Measurements from ENCODE around the gene PADI3.
"Not testable (repeated sequence)": the region's sequence is repeated elsewhere in the genome, so short reads cannot be mapped to it uniquely, and the experiment has no call there.

The PADI3 gene

GRCh38 chr1:17307329-17307728 is 58.4 kb downstream of the PADI3 start:
- DNase-seq (ENCODE audit: low read depth in 1 of 2, low spot score in 1 of 2), result no peak
- in situ Hi-C loops (cut with HindIII; ENCODE audit: low pct_unique_long_range_greater_than_20kb, low sequenced_read_pairs), result no loop called here
- TF ChIP-seq JUND (IDR thresholded peaks at IDR 0.05; ENCODE audit: low read depth), result no peak

GRCh38 chr1:17307946-17308345 is 59.0 kb downstream of the PADI3 start, which contains the start of gene PADI4:
Gene PADI4, plus strand, starts transcription at chr1:17308197. Its CDS starts 26 bp downstream, at chr1:17308223.
- in situ Hi-C loops (cut with HindIII; ENCODE audit: low pct_unique_long_range_greater_than_20kb, low sequenced_read_pairs), result no loop called here
- no peak for TF ChIP-seq JUND (IDR thresholded peaks at IDR 0.05; ENCODE audit: low read depth)
- DNase-seq (ENCODE audit: low read depth in 1 of 2, low spot score in 1 of 2), result no peak

GRCh38 chr1:17308593-17308992 is 59.7 kb downstream of the PADI3 start:
- DNase-seq (ENCODE audit: low read depth in 1 of 2, low spot score in 1 of 2), result no peak
- in situ Hi-C loops (cut with HindIII; ENCODE audit: low pct_unique_long_range_greater_than_20kb, low sequenced_read_pairs), result no loop called here
- no peak for TF ChIP-seq JUND (IDR thresholded peaks at IDR 0.05; ENCODE audit: low read depth)

- no peak for DNase-seq (ENCODE audit: low read depth in 1 of 2, low spot score in 1 of 2)
- in situ Hi-C loops (cut with HindIII; ENCODE audit: low pct_unique_long_range_greater_than_20kb, low sequenced_read_pairs), result no loop called here
- TF ChIP-seq JUND (IDR thresholded peaks at IDR 0.05; ENCODE audit: low read depth), result no peak
Measured at GRCh38 chr1:17309426-17310067, 60.6 kb downstream of the PADI3 start.

- in situ Hi-C loops (cut with HindIII; ENCODE audit: low pct_unique_long_range_greater_than_20kb, low sequenced_read_pairs), result no loop called here
- DNase-seq (ENCODE audit: low read depth in 1 of 2, low spot score in 1 of 2), result no peak
- TF ChIP-seq JUND (IDR thresholded peaks at IDR 0.05; ENCODE audit: low read depth), result no peak
Measured at GRCh38 chr1:17310068-17310640, 61.3 kb downstream of the PADI3 start.

GRCh38 chr1:17313530-17314309 is 64.8 kb downstream of the PADI3 start:
- no peak for DNase-seq (ENCODE audit: low read depth in 1 of 2, low spot score in 1 of 2)
- in situ Hi-C loops (cut with HindIII; ENCODE audit: low pct_unique_long_range_greater_than_20kb, low sequenced_read_pairs), result no loop called here
- no peak for TF ChIP-seq JUND (IDR thresholded peaks at IDR 0.05; ENCODE audit: low read depth)

- peak in 1 of 2 experiments; percentile 90 for DNase-seq (ENCODE audit: low read depth in 1 of 2, low spot score in 1 of 2)
- no peak for TF ChIP-seq JUND (IDR thresholded peaks at IDR 0.05; ENCODE audit: low read depth)
- in situ Hi-C loops (cut with HindIII; ENCODE audit: low pct_unique_long_range_greater_than_20kb, low sequenced_read_pairs), result no loop called here
Measured at GRCh38 chr1:17314491-17314971, 65.6 kb downstream of the PADI3 start.

GRCh38 chr1:17315542-17316130 is 66.7 kb downstream of the PADI3 start:
- no peak for DNase-seq (ENCODE audit: low read depth in 1 of 2, low spot score in 1 of 2)
- TF ChIP-seq JUND (IDR thresholded peaks at IDR 0.05; ENCODE audit: low read depth), result no peak
- in situ Hi-C loops (cut with HindIII; ENCODE audit: low pct_unique_long_range_greater_than_20kb, low sequenced_read_pairs), result no loop called here

GRCh38 chr1:17316704-17317103 is 67.8 kb downstream of the PADI3 start:
- DNase-seq (ENCODE audit: low read depth in 1 of 2, low spot score in 1 of 2), result no peak
- in situ Hi-C loops (cut with HindIII; ENCODE audit: low pct_unique_long_range_greater_than_20kb, low sequenced_read_pairs), result no loop called here
- no peak for TF ChIP-seq JUND (IDR thresholded peaks at IDR 0.05; ENCODE audit: low read depth)

GRCh38 chr1:17318262-17318661 is 69.4 kb downstream of the PADI3 start:
- no peak for TF ChIP-seq JUND (IDR thresholded peaks at IDR 0.05; ENCODE audit: low read depth)
- DNase-seq (ENCODE audit: low read depth in 1 of 2, low spot score in 1 of 2), result no peak
- in situ Hi-C loops (cut with HindIII; ENCODE audit: low pct_unique_long_range_greater_than_20kb, low sequenced_read_pairs), result no loop called here

GRCh38 chr1:17319561-17320350 is 70.9 kb downstream of the PADI3 start:
- no peak for TF ChIP-seq JUND (IDR thresholded peaks at IDR 0.05; ENCODE audit: low read depth)
- in situ Hi-C loops (cut with HindIII; ENCODE audit: low pct_unique_long_range_greater_than_20kb, low sequenced_read_pairs), result no loop called here

GRCh38 chr1:17321857-17322390 is 73.0 kb downstream of the PADI3 start:
- DNase-seq (ENCODE audit: low read depth in 1 of 2, low spot score in 1 of 2); in situ Hi-C loops (cut with HindIII; ENCODE audit: low pct_unique_long_range_greater_than_20kb, low sequenced_read_pairs): not testable (repeated sequence)

More at GRCh38 chr1:17319561-17320350, 70.9 kb downstream of the PADI3 start:
- DNase-seq (ENCODE audit: low read depth in 1 of 2, low spot score in 1 of 2), result no peak
